ENCODE data around the gene C6. TPM values are rescaled to one million over a fixed set of nuclear protein-coding genes. Genes with fewer than 3 reads are reported as not detected.
"Not testable (repeated sequence)": the region's sequence is repeated elsewhere in the genome, so short reads cannot be mapped to it uniquely, and the experiment has no call there.

The C6 gene
- total RNA-seq, 1 donor from 2014 or later = not detected

DNA sequence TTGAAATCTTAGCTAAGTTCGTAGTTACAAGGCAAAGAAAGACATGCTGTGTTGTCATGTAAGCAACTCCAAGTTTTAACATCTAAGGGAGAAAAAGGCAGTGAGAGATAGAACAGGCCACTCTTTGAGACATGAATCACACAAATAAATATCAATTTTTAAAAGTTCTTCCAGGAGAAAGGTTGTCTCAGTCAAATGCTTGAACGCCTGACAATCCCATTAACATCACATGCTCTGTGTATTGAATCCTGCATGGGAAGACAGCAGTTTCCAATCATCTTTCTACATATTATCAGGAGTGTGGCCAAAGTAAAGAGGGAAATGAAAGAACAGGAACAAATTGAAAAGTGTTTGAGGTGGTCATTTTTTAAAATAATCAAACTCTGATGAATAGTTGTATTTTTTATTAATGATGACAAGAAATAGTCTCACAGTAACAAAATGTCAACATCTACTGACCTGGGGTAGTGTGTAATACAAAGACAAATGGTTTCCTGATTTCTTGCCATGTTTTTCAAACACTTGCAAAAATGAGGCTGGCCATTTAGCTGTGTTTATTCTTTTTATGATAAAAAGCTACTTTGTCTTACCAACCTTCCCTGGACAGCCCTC lies 6.4 kb upstream of the C6 start:
- TF ChIP-seq, protein P1, sequence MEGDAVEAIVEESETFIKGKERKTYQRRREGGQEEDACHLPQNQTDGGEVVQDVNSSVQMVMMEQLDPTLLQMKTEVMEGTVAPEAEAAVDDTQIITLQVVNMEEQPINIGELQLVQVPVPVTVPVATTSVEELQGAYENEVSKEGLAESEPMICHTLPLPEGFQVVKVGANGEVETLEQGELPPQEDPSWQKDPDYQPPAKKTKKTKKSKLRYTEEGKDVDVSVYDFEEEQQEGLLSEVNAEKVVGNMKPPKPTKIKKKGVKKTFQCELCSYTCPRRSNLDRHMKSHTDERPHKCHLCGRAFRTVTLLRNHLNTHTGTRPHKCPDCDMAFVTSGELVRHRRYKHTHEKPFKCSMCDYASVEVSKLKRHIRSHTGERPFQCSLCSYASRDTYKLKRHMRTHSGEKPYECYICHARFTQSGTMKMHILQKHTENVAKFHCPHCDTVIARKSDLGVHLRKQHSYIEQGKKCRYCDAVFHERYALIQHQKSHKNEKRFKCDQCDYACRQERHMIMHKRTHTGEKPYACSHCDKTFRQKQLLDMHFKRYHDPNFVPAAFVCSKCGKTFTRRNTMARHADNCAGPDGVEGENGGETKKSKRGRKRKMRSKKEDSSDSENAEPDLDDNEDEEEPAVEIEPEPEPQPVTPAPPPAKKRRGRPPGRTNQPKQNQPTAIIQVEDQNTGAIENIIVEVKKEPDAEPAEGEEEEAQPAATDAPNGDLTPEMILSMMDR (conservative IDR thresholded peaks at IDR 0.05; ENCODE audit: low read depth, low read length) = no peak
- DNase-seq (ENCODE audit: low read depth) = no peak
- no peak overlapping the region for H3K4me3 ChIP-seq (ENCODE audit: low read depth, low read length)

DNA sequence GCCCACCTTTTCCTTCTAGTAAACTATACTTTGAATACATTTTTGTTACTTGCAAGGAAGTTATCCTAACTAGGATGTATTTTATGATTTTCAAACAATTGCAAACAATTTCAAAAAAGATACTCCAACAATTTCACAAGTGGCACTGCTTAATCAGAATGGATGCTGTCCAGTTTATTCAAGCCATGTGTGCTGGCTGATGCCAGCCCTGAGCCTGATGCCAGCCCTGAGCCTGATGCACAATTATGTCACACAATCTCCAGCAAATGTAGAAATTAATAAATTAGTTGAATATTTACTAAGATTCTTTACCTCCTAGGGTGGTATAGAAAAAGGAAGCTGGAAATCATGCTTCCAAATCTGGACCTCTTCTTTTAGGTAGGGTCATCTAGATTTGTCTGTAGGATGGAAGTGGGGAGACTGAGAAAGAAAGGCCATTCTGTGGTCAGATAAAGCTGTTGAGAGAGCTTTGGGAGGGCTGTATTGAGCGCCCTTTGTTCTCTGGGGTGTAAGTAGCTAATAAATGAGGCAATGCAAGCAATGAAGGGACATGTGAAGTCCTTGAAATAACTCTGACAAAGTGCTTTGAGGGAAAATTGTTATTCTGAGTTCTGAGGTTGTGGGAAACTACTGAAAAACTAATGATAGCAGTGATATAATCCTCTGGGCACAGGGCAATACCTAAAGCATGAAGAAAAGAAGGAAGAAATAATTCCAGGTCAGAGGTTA lies 5.8 kb upstream of the C6 start:
- TF ChIP-seq, protein P1 (conservative IDR thresholded peaks at IDR 0.05; ENCODE audit: low read depth, low read length) = no peak
- H3K4me3 ChIP-seq (ENCODE audit: low read depth, low read length) = no peak overlapping the region
- DNase-seq (ENCODE audit: low read depth) = no peak

DNA sequence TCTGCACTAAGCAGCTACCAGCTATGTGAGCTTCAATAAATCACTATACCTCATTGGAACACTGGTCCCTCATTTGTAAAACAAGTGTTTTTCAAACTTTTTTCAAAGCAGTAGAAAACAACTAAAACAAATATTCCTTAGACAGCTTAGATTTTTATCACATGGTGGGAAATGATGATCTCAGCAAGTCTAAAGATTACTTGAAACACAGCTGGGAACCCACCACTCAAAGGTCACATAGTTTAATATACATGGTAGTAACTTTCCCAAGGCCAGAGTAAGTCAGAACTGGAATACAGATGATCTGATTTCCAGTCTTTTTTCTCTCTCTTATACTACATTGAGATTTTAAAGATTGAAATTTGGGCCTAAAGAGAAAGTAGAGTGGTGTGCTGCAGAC lies 850 bp upstream of the C6 start:
- DNase-seq (ENCODE audit: low read depth) = no peak
- H3K4me3 ChIP-seq (ENCODE audit: low read depth, low read length) = no peak overlapping the region
- TF ChIP-seq, protein P1 (conservative IDR thresholded peaks at IDR 0.05; ENCODE audit: low read depth, low read length) = no peak

DNA sequence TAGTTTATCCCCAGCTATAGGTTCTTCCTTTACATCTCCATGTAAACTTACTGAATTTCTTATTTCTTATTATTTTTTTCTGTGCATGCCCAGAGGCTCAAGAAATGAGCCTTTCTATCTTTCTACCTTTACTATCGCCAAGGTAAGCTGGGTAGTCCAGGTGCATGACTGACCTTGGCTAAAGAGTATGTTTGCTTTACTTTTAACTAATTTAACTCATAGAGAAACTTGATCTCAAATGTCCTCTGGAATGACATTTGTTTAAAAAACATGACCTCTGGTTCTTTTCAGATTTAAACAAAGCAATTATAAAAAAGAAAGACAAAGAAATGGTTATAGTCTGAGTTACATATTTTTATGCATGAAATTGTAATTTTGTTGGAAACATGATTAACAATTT lies 397 bp downstream of the C6 start:
- H3K4me3 ChIP-seq (ENCODE audit: low read depth, low read length) = no peak overlapping the region
- TF ChIP-seq, protein P1 (conservative IDR thresholded peaks at IDR 0.05; ENCODE audit: low read depth, low read length) = no peak
- DNase-seq (ENCODE audit: low read depth) = no peak

DNA sequence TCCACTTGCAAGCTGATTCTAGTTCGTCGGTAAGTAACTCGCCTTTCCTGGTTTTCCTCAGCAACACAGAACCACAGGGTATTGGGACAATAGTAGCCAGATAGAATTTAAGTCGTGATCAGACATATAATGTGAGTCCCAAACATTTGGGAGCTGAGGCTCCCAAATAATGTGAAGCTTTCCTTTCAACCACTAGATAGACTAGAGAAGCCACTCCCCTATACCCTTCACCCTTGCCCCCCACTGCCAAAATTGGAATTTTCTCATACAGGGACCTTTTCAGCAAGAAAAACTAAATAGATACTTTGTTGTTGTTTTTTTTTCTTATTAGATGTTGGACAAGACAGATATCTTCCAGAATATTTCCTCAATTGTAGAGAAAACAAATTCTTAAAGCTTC lies 1.9 kb downstream of the C6 start:
- DNase-seq (ENCODE audit: low read depth) = no peak
- TF ChIP-seq, protein P1 (conservative IDR thresholded peaks at IDR 0.05; ENCODE audit: low read depth, low read length) = no peak
- no peak overlapping the region for H3K4me3 ChIP-seq (ENCODE audit: low read depth, low read length)

DNA sequence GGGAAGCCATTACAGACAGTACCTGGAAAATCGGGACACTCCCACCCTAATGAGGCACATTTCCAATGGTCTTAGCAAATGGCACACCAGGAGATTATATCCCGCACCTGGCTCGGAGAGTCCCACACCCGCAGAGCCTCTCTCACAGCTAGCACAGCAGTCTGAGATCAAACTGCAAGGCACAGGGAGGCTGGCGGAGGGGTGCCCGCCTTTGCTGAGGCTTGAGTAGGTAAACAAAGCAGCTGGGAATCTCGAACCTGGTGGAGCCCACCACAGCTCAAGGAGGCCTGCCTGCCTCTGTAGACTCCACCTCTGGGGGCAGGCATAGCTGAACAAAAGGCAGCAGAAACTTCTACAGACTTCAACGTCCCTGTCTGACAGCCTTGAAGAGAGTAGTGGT lies 7.9 kb downstream of the C6 start:
- not testable (repeated sequence) for DNase-seq (ENCODE audit: low read depth); H3K4me3 ChIP-seq (ENCODE audit: low read depth, low read length)

DNA sequence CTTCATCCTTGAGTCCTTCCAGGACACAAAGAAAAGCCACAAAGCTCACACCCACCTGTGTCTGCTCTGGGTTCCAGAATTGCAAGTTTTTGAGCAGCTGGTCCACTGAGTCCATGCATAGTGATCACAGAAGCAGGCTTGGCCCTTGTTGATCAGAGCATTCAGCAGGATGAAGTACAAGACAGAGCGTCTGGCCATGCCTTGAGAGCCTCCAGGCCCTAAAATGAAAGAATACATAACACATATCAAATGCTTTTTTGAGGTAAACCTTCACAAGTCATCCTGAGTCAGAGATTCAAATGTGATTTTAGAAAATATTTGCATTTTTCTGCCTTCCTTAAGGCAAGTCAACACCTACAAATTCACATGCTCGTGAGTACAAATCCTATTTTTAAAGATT lies 10.3 kb downstream of the C6 start:
- H3K4me3 ChIP-seq (ENCODE audit: low read depth, low read length) = no peak overlapping the region
- TF ChIP-seq, protein P1 (conservative IDR thresholded peaks at IDR 0.05; ENCODE audit: low read depth, low read length) = no peak
- DNase-seq (ENCODE audit: low read depth) = no peak
